Stomach (tissue), 9 donors: ENCODE data around the gene RPL5. TPM values are rescaled to one million over a fixed set of nuclear protein-coding genes. Genes with fewer than 3 reads are reported as not detected.

Source experiments
- DNase-seq, 2 donors: peaks; one replicate each; pipeline versions ENCODE4 v3.0.0 to v3.0.0-alpha.2; 2013 to 2019
- H3K27ac ChIP-seq, 5 donors: fragments of 200-600 bp in 4 of 5; sonication (generic) in 4 of 5; one replicate each; pipeline ENCODE4 v1.5.1; 2013 to 2019; ENCODE audit warnings: mild to moderate bottlenecking in 1 of 5, moderate library complexity in 1 of 5
- H3K27me3 ChIP-seq, 3 donors: fragments of 200-600 bp; sonication (generic); one replicate each; pipeline ENCODE4 v1.5.1; 2017 to 2019; ENCODE audit warnings: mixed run types in 1 of 3
- H3K36me3 ChIP-seq, 4 donors: fragments of 200-600 bp; sonication (generic); 1 replicate in 3 of 4; 2 replicates in 1 of 4; pipeline ENCODE4 v1.5.1; 2016 to 2019
- H3K4me1 ChIP-seq, 4 donors: fragments of 200-600 bp; sonication (generic); one replicate each; pipeline ENCODE4 v1.5.1; 2016 to 2019
- H3K4me3 ChIP-seq, 4 donors: fragments of 200-600 bp; sonication (generic) in 3 of 4; one replicate each; pipeline ENCODE4 v1.5.1; 2016 to 2019; ENCODE audit warnings: mild to moderate bottlenecking in 1 of 4
- H3K9me3 ChIP-seq, 4 donors: fragments of 200-600 bp; sonication (generic); one replicate each; pipeline ENCODE4 v1.5.1; 2016 to 2019
- CTCF ChIP-seq, 7 experiments: fragments of 450-650 bp in 4 of 7; fragments of 200-600 bp in 3 of 7; sonication (generic) in 3 of 7; IDR thresholded peaks; one replicate each; pipeline ENCODE4 v1.5.1; 2016 to 2019; ENCODE audit warnings: antibody characterized with exemption in 7 of 7, control low read depth in 2 of 7, mild to moderate bottlenecking in 1 of 7
- EP300 ChIP-seq: sonication (generic); formaldehyde crosslinking; IDR thresholded peaks from one replicate; pipeline ENCODE4 v1.6.1; 2017; ENCODE audit warnings: antibody characterized with exemption
- POLR2A ChIP-seq, 4 donors: fragments of 450-650 bp; IDR thresholded peaks; one replicate each; pipeline ENCODE4 v1.6.1; 2016; ENCODE audit warnings: antibody characterized with exemption in 4 of 4, control low read depth in 2 of 4, mild to moderate bottlenecking in 1 of 4, moderate library complexity in 1 of 4
- POLR2AphosphoS5 ChIP-seq, 3 donors: sonication (generic); formaldehyde crosslinking; IDR thresholded peaks; one replicate each; pipeline ENCODE4 v1.6.1; 2016; ENCODE audit warnings: antibody characterized with exemption in 3 of 3
- WGBS, 5 donors: extraction: QIAGEN DNeasy Blood & Tissue Kit in 3 of 5; methylation state at CpG; one replicate each; pipeline versions ENCODE4 v1.1.5 to v1.1.7; 2013 to 2018; 5-methylcytosine and 5-hydroxymethylcytosine counted together
- intact Hi-C: fragments of 100-400 bp; cut with DNase I; formaldehyde crosslinking; loops from one replicate; pipeline ENCODE4 v1.15.1; 2023; ENCODE audit warnings: low total_unique reads
- polyA plus RNA-seq, 3 donors: library from polyadenylated mRNA; stranded (reverse); fragments of 200-250 nt; gene quantifications; one replicate each; pipeline ENCODE4 v1.2.3, GENCODE V29; 2013
- small RNA-seq, 4 donors: library from RNA; depleted of rRNA; stranded (forward); fragments of <200 nt; gene quantifications; one replicate each; pipeline ENCODE3, GENCODE V24; 2016
- total RNA-seq, 5 donors: library from RNA; depleted of rRNA; stranded (reverse); fragments of >200 nt; gene quantifications; one replicate each; pipeline versions ENCODE4 v1.1.0 to v1.2.3, GENCODE V29; 2014 to 2016
- donor health status: healthy with polysubstance abuse.
- donor health status: Bipolar disorder and iron deficiency.
- donor health status: healthy.

Gene RPL5
- total and polyA plus RNA-seq, 8 donors: 1,447 to 2,593 (median 1,749) TPM

GRCh38 chr1:92887465-92887864 lies 55.6 kb downstream of the RPL5 start:
- peaks cover 0 to 17% (median 2%) of the 10 kb centered on the region in 4 donors for H3K9me3 ChIP-seq
- H3K27me3 ChIP-seq: no peaks in the 10 kb centered on the region
- intact Hi-C loops: no loop called here
- H3K36me3 ChIP-seq: no peaks in the 10 kb centered on the region
- H3K27ac ChIP-seq: peak overlapping the region in 1 of 5 donors; percentile 26
- H3K4me3 ChIP-seq: no peak overlapping the region
- 94 to 98% (median 95%) methylated on average over 2 of the region's 2 CpGs for WGBS, 5 donors
- peaks cover 0 to 17% (median 8%) of the 10 kb centered on the region in 4 donors for H3K4me1 ChIP-seq
- DNase-seq: no peak
- no peak for TF ChIP-seq POLR2A (IDR thresholded peaks at IDR 0.05)
- no peak for TF ChIP-seq EP300
- no peak for TF ChIP-seq POLR2AphosphoS5 (IDR thresholded peaks at IDR 0.05)
- TF ChIP-seq CTCF (IDR thresholded peaks at IDR 0.05): no peak

Small RNA genes within 50 kb of the gene (small RNA-seq; reads per million reads assigned to genes)
- gene RF00432 (0 reads per million in 4 donors), gene SNORA66 (16.2 to 62.4 (median 37.6) reads per million in 4 donors), gene SNORD21 (0 reads per million in 4 donors)

Other genes with a start within 250 kb of the RPL5 start
- 100 to 1,000 TPM in 2 of 5 donors, 10 to 100 TPM in 3; 30.0 to 200 (median 91.4) TPM for gene EVI5, start 46.9 kb upstream of the RPL5 start, total RNA-seq
- 1 to 10 TPM; 1.8 to 8.9 (median 6.6) TPM for gene EVI5, start 46.9 kb upstream of the RPL5 start, polyA plus RNA-seq
- gene DIPK1A, start 129.4 kb downstream of the RPL5 start, total RNA-seq: 10 to 100 TPM in 3 of 5 donors, 1 to 10 TPM in 2; 2.0 to 15.5 (median 12.1) TPM
- gene DIPK1A, start 129.4 kb downstream of the RPL5 start, polyA plus RNA-seq: 1 to 10 TPM; 2.6 to 3.5 (median 3.5) TPM
- 10 to 100 TPM in 4 of 5 donors, 1 to 10 TPM in 1; 2.3 to 67.6 (median 20.5) TPM for gene MTF2, start 247.2 kb downstream of the RPL5 start, total RNA-seq
- gene MTF2, start 247.2 kb downstream of the RPL5 start, polyA plus RNA-seq: 1 to 10 TPM; 4.9 to 6.8 (median 5.7) TPM